Inflammatory macrophage treated with lipopolysaccharide for 1 hour (primary cell): Measurements from ENCODE around the gene ASH1L.
"Not testable (repeated sequence)": the region's sequence is repeated elsewhere in the genome, so short reads cannot be mapped to it uniquely, and the experiment has no call there.

Experiments
- DNase-seq, 2 donors: peaks; one replicate each; pipeline ENCODE4 v3.0.0-alpha.2; 2020 to 2022

The ASH1L gene, protein sequence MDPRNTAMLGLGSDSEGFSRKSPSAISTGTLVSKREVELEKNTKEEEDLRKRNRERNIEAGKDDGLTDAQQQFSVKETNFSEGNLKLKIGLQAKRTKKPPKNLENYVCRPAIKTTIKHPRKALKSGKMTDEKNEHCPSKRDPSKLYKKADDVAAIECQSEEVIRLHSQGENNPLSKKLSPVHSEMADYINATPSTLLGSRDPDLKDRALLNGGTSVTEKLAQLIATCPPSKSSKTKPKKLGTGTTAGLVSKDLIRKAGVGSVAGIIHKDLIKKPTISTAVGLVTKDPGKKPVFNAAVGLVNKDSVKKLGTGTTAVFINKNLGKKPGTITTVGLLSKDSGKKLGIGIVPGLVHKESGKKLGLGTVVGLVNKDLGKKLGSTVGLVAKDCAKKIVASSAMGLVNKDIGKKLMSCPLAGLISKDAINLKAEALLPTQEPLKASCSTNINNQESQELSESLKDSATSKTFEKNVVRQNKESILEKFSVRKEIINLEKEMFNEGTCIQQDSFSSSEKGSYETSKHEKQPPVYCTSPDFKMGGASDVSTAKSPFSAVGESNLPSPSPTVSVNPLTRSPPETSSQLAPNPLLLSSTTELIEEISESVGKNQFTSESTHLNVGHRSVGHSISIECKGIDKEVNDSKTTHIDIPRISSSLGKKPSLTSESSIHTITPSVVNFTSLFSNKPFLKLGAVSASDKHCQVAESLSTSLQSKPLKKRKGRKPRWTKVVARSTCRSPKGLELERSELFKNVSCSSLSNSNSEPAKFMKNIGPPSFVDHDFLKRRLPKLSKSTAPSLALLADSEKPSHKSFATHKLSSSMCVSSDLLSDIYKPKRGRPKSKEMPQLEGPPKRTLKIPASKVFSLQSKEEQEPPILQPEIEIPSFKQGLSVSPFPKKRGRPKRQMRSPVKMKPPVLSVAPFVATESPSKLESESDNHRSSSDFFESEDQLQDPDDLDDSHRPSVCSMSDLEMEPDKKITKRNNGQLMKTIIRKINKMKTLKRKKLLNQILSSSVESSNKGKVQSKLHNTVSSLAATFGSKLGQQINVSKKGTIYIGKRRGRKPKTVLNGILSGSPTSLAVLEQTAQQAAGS (N-terminal part only)

DNA sequence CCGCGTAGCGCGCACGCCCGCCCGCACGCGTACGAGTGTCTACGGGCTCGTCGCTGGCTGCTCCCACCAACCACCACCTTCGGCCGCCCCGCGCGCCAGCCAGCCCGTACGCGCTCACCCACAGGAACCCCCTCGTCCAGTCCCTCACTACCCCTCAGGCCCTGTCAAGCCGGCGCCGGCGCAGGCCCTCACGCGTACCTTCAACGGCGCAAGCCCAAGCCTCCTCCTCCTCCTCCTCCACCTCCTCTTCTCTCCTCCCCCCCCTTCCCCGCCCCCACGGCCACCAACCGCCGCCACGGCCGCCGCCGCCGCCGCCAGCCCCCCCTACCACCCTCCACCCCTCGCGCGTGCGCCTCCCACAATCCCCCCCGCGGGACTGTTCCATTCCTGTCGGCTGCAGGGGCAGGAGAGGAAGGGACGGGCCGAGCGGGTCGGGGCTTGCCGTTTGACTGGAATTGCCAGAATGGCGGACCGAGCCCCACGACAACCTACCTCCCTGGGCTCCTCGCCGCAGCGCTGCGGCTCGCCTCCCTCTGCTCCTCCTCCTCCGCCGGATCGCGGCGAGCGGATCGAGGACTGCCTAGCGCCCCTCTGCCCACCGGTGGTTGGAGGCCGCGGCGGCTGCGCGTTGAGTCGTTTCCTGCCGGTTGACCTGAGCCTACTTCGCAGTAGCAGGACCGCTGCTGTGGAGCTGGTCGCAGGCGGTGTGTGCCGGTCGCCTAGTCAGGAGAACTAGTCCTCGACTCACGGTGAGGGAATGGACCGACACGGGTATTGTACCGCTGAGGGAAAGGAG lies at the start of gene ASH1L:
ASH1L (minus strand) TSS at position 223 of the 796 bp plus-strand sequence. CDS start 41,284 bp downstream, outside the sequence.
- peak; percentile 82 to 89 for DNase-seq

DNA sequence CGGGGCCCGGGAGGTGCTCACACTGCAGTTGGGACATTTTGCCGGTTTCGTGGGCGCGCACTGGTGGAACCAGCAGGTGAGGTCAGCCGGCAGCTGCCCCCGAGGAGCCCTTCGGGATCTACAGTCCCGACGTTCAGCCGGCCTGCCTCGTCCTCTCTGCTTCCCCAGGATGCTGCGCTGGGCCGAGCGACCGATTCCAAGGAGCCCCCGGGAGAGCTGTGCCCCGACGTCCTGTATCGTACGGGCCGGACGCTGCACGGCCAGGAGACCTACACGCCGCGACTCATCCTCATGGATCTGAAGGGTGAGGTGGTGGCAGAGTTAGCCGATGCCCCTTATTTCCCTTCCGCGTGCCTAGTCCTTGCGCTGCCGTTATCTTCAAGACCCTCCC lies 47.6 kb upstream of the ASH1L start:
- DNase-seq, result not testable (repeated sequence)

DNA sequence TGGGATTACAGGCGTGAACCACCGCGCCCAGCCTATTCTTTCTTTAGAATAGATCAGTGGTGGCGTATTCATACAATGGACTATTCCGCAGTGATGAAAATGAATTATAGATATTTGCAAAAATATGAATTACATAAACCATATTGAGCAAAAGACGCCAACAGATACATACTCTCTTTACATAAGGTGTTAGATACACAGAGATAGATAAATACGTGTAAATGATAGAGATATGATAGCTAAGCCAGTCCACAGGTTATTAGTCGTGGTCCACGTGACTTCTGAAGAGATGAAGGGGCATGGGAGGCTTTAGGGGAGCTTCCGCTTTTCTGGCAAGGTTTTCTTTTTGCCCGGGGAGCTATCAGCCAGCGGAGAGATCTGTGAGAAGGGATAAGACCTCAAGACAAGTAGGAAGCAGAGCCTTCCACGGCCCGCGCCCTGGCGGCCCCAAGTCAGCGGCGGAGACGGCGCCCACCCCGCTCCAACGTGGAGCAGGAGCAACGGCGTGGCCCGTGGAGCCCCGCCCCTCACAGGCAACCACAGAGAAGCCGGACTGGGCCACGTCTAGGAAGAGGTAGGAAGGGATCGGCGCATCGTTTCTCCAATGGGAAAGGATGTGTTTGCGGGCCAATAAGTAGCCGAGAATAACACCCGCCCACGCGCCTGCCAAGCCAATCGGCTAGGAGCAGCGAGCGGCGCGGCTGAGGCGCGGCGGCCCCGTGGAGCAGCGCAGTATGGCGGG lies 47.1 kb upstream of the ASH1L start, which contains the start of gene MSTO1:
MSTO1 (plus strand) TSS at position 704 of the 742 bp plus-strand sequence; CDS start at position 735, 31 bp downstream.
- peak; percentile 99 for DNase-seq

DNA sequence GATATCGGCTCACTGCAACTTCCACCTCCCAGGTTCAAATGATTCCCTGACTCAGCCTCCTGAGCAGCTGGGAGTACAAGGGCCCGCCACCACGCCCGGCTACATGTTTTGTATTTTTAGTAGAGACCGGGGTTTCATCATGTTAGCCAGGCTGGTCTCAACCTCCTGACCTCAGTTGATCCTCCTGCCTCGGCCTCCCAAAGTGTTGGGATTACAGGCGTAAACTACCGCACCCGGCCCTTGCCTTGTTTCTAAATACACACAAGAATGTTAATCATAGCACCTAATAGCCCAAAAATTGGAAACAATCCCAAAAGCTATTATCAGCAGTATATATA lies 46.3 kb upstream of the ASH1L start:
- no peak for DNase-seq

DNA sequence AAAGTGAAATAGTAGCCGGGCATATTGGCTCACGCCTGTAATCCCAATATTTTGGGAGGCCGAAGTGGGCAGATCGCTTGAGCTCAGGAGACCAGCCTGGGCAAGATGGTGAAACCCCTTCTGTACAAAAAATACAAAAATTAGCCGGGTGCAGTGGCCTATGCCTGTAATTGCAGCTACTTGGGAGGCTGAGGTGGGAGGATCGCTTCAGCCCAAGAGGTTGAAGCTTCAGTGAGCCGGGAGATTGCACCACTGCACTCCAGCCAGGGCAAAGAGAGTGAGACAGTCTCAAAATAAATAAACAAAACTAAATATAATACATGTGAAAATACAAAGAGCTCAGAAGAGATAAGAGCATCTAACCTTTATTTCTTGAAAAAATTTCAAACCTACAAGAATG lies 45.1 kb upstream of the ASH1L start:
- DNase-seq, result peak in 1 of 2 donors; percentile 3

DNA sequence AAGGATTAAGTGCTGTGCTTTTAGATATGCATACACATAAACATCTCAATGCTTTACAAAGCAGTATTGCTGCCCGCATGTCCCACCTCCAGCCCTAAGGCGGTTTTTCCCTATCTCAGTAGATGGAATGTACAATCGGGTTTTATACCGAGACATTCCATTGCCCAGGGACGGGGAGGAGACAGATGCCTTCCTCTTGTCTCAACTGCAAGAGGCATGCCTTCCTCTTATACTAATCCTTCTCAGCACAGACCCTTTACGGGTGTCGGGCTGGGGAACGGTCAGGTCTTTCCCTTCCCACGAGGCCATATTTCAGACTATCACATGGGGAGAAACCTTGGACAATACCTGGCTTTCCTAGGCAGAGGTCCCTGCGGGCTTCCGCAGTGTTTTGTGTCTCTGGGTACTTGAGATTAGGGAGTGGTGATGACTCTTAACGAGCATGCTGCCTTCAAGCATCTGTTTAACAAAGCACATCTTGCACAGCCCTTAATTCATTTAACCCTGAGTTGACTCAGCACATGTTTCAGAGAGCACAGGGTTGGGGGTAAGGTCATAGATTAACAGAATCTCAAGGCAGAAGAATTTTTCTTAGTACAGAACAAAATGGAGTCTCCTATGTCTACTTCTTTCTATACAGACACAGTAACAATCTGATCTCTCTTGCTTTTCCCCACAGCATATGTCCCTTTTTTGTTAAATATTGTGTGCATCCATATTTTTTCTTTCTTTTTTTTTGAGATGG lies 37.4 kb upstream of the ASH1L start:
- not testable (repeated sequence) for DNase-seq

DNA sequence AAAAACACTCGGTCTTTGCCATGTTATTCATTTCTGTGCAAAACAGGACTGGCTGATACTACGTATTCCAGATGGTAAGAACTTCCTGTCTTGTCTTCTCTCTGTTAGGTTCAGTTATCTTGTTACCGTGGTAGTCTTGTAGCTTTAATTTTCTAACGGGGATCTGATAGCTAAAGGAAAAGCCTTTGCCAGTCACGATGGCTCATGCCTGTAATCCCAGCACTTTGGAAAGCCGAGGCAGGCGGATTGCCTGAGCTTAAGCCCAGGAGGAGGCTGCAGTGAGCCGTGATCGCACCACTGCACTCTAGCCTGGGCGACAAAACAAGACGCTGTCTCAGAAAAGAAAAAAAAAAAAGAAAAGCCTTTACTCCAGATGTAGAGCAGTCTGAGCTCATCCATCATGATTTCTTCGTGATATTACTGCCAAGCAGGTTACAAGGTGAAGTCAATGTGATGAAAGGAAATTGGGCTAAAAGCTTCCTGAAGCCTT lies 36.3 kb upstream of the ASH1L start:
- DNase-seq, result no peak

DNA sequence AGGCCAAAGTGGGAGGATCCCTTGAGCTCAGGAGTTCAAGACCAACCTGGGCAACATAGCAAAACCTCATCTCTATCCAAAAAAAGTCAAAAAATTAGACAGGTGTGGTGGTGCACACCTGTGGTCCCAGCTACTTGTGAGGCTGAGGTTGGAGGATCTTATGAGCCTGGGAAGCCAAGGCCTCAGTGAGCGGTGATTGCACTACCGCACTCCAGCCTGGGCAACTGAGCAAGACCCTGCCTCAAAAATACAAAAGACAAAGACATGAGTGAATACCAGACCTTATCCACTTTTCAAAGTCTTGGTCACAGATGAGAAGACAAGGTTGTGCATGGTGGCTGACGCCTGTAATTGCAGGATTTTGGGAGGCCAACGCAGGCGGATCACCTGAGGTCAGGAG lies 34.3 kb upstream of the ASH1L start:
- DNase-seq, result no peak

DNA sequence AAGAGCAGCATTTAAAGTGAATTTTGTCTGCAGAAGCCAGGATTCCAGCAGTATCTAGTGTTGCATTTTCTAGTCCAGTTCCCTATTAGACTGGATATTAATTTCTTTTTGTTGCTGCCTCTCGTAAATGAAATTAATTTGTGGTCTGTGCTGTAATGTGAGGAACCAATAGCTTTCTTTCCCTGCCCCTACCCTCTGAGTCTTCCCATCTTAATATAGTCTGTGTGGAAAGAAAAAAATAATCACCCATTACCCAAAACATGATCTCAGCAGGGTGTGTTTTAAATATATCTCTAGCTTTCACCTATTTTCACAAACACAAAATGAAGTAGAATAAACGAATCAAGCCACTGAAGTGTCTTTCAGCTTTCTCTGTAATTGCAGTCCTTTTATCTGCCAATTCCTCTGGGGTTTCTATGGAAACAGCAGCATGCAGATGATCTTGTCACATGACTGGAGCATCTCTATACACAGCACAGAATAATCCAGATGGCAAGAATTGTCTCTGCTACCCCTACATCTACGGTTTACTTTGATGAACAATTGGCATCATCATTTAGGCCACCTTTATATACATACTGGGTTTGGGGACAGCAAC lies 33.4 kb upstream of the ASH1L start:
- not testable (repeated sequence) for DNase-seq

DNA sequence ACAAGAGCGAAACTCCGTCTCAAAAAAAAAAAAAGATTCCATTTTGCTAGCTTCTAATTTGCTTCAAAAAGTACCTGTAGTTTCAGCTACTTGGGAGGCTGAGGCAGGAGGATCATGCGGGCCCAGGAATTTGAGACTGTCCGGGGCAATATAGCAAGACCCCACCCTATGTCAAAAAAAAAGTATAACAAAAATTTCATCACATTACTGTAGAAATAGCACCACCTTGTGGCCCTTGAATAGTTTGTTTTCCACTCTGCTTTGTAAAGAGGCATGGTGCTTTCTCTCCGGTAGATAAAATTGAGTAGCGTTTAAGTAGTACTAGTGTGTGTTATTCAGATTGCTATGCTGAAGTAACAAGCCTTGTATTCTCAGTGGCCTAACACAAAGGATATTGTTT lies 29.2 kb upstream of the ASH1L start:
- peak; percentile 44 to 80 for DNase-seq

DNA sequence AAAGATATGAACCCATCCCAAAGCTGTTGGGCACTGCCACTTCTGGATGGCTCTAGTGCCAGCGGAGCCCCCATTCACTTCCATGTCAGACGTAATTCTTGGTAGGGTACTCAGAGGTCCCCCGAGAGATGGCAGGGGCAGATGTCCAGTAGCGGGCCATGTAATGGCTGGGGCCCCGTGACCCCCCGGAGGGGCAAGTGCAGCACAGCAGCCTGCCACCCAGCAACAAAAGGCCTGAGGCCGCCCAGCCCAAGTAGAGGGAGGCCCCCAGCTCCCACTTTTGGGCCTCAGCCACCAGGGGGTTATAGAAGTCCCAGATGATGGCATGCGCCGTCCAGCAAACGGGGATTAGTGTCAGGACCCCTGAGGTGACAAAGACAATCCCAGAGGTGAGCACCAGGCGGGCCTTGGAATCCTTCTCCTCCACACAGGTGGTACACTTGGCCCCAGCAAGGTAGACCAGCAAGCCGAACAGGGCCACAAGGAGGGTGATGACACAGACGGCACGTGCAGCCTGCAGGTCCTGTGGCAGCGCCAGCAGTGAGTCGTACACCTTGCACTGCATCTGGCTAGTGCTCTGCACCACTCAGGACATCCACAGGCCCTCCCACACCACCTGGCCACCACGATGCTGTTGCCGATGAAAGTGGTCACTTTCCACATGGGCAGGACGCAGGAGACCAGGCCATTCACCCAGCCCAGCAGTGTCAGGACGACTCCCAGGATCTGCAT lies 28.1 kb upstream of the ASH1L start:
- not testable (repeated sequence) for DNase-seq

DNA sequence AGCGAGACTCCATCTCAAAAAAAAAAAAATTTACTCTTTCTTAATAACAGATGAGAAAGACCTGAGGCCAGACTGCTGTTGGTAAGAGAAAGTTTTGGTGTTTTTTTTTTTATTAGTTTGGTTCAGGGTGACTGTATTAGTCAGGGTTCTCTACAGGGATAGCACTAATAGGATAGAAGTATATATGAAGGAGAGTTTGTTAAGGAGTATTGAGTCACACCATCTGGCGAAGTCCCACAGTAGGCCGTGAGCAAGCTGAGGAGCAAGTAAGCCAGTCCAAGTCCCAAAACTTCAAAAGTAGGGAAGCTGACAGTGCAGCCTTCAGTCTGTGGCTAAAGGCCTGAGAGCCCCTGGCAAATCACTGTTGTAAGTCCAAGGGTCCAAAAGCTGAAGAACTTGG lies 26.7 kb upstream of the ASH1L start:
- not testable (repeated sequence) for DNase-seq

DNA sequence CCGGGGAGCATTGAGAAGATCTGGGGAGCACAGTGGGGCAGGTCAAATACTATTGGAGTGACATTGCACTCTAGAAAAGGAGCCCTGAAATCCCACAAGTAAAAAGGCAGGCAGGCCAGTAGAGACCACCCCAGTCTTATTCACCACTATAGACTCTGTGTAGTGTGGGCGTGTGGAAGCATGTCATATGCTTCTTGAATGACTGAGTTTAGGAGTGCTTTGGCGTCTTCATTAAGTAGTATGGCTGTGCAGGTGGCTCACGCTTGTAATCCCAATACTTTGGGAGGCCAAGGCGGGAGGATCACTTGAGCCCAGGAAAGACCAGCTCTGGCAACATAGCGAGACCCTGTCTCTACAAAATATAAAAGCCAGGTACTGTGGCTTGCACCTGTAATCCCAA lies 21.2 kb upstream of the ASH1L start:
- not testable (repeated sequence) for DNase-seq

DNA sequence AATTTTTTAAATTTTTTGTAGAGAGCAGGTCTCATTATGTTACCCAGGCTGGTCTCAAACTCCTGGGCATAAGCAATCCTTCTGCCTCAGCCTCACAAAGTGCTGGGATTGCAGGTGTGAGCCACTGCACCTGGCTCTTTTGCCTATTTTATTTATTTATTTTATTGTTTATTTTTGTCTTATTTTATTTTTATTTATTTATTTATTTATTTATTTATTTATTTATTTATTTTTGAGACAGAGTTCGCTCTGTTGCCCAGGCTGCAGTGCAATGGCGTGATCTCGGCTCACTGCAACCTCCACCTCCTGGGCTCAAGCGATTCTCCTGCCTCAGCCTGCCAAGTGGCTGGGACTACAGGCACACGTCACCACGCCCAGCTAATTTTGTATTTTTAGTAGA lies 13.0 kb upstream of the ASH1L start:
- DNase-seq, result not testable (repeated sequence)

DNA sequence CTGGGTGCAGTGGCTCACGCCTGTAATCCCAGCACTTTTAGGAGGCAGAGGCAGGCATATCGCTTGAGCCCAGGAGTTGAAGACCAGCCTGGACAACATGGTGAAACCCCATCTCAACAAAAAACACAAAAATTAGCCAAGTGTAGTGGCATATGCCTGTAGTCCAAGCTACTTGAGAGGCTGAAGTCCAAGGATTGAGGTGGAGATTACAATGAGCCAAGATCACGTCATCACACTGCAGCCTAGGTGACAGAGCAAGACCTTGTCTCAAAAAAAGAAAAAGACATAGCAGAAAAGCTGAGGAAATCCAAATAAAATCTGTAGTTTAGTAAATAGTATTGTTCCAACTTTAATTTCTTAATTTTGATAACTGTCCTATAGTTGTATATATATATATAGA lies 11.5 kb upstream of the ASH1L start:
- no peak for DNase-seq

DNA sequence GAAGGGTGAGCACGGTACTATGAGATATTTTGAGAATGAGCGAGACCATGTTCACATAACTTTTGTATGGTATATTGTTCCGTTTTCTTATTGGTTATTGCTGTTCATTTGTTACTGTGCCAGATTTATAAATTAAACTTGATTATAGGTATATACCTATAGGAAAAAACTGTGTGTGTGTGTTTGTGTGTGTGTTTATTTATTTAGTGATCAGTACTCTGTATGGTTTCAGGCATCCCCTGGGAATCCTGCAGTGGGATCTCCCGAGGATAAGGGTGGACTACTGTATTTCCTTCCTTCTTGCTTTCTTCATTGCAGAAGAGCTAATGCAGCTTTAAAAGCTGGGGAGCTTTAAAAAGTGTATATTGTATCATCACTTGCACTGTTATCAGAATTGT lies 8.0 kb upstream of the ASH1L start:
- DNase-seq, result no peak

DNA sequence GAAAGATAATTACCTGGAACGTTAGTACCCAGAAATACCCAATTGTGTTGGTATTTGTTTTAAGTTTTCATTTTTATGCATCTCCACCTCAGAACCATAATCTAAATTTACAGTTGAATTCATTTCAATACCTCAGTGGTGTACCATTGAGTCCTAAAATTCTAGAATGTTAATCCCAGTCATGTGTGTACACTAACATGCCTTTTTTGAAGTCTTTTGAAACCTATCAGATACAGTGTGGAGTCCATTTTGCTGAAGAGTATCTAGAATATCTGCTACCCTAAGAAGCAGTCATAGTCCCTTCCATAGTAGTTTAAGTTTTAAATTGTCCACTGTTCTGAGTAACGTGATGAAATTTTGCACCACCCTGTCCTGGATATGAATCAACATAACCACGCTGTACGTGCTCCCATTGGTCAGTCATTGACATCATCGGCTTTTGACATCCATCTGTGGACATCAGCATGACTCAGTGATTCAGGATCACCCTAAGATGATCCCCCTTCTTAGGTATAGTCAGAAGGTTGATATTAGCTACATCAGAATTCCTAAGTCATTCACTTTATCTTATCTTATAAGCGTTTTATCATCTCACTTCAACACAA lies 7.5 kb upstream of the ASH1L start:
- peak; percentile 49 to 50 for DNase-seq

DNA sequence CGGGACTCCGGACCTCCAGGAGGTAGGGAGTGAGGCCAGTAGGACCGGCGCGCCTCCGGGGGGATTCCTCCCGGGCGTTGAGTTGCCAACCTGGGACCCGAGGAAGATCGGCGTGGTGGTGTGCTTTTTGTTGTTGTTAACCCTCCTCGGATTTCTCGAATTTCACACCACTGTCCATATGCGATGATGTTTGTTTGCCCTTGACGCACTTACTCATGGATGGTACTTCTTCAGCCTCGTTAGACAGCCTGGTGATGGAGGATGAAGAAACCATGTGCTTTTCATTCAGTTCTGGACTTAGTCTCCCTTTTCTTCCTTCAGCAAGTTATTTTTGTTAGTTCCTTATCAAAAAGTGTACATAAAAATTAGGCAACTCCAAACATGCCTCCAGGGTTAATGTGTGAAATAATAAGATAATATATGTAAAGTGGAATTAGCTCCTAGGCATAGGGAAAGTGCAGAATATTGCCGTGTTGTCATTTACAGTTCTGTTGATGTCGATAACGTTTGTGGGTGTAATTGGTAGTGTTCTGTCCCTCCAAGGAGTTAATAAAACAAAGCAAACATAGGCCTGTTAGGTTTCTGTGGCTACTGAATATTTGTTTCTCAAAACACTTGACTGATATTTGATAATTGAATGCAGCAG lies 897 bp upstream of the ASH1L start:
- DNase-seq, result peak; percentile 11 to 14
